ENCODE data around the gene GAB3.

GAB3 gene

DNA sequence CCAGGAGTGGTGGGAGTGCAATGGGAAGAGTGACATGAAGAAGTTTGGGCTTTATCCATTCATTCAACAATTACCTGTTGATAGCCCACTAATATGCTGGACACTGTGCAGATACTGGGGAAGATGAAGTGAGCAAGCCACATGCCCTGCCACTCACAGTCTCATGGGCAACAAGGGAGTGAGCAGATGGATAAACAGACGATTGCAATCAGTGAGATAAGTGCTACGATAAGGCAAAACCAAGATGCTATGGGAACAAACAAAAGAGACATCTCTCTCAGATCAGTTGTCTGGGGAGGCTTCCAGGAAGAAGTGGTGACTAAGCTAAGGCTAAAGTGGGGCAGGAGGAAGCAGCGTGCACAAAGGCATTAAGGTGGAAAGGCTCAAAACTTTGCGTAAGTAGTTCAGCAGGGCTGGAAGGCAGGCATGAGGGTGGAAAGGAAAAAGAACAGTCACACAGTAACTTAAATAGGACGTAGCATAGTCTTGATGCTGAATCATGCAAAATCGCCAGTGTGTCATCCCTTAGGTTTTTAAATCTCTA lies 31.7 kb downstream of the GAB3 start:
- WGBS (ENCODE audit: insufficient coverage, insufficient read length) = no CpG with 5 or more reads among the region's 6 CpGs
- Histone ChIP-seq H3K27me3 (ENCODE audit: control insufficient read depth, insufficient read depth, low read length) (no peaks in the 10 kb centered on the region), H3K4me1 (ENCODE audit: control insufficient read depth, insufficient read depth, low read length) (no peaks in the 10 kb centered on the region), H3K9me3 (ENCODE audit: control insufficient read depth, insufficient read depth, low read length) (no peaks in the 10 kb centered on the region), H3K36me3 (ENCODE audit: control insufficient read depth, insufficient read depth, low read length) (no peaks in the 10 kb centered on the region), H3K27ac (ENCODE audit: low read length) (no peak overlapping the region), H3K4me3 (ENCODE audit: low read length) (no peak overlapping the region)
- no peak for DNase-seq (ENCODE audit: low read depth, low spot score)

DNA sequence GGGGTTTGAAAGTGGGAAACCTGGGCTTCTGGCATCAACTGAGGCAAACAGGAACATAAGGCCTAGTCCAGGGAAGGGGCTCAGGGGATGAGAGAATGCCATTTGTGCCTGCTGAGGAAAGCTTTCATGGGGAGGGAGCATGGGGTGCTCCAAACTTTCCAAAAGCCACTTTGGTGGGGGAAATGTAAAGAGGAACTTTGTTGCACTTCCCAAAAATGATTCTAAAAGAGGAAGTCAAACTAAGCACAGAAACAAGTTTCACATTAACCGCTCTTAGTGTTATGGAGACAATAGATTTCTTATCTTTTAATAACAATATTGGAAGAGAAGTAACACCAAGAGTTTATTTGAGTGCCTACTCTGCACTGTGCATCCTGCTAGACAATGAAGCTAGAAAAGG lies 32.3 kb downstream of the GAB3 start:
- no CpG with 5 or more reads among the region's 1 CpG for WGBS (ENCODE audit: insufficient coverage, insufficient read length)
- Histone ChIP-seq H3K36me3 (ENCODE audit: control insufficient read depth, insufficient read depth, low read length) (no peaks in the 10 kb centered on the region), H3K4me1 (ENCODE audit: control insufficient read depth, insufficient read depth, low read length) (no peaks in the 10 kb centered on the region), H3K9me3 (ENCODE audit: control insufficient read depth, insufficient read depth, low read length) (no peaks in the 10 kb centered on the region), H3K4me3 (ENCODE audit: low read length) (no peak overlapping the region), H3K27ac (ENCODE audit: low read length) (no peak overlapping the region), H3K27me3 (ENCODE audit: control insufficient read depth, insufficient read depth, low read length) (no peaks in the 10 kb centered on the region)
- DNase-seq (ENCODE audit: low read depth, low spot score) = no peak

DNA sequence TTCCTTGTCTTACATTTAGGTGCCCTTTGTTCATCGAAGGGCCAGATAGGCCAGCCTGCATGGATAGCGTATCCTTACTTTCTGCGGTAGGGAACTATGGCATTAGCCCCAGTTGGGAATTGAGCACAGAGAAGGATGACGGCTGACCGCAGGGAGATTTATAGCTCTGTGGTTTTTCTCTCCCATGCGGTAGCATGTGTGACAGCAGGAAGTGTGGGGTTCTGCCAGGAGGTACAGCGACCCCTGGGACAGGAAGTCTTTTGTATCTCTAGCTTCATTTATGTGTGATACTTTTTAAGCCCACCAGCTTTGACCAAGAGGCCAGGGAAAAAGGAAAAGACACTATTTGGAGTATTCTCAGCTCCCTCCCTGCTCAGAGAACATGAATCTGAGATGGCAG lies 33.1 kb downstream of the GAB3 start:
- no peaks in the 10 kb centered on the region for H3K27me3 ChIP-seq (ENCODE audit: control insufficient read depth, insufficient read depth, low read length)
- no peaks in the 10 kb centered on the region for H3K36me3 ChIP-seq (ENCODE audit: control insufficient read depth, insufficient read depth, low read length)
- WGBS (ENCODE audit: insufficient coverage, insufficient read length) = no CpG with 5 or more reads among the region's 7 CpGs
- no peak overlapping the region for H3K4me3 ChIP-seq (ENCODE audit: low read length)
- H3K9me3 ChIP-seq (ENCODE audit: control insufficient read depth, insufficient read depth, low read length) = no peaks in the 10 kb centered on the region
- H3K27ac ChIP-seq (ENCODE audit: low read length) = no peak overlapping the region
- no peaks in the 10 kb centered on the region for H3K4me1 ChIP-seq (ENCODE audit: control insufficient read depth, insufficient read depth, low read length)
- no peak for DNase-seq (ENCODE audit: low read depth, low spot score)

DNA sequence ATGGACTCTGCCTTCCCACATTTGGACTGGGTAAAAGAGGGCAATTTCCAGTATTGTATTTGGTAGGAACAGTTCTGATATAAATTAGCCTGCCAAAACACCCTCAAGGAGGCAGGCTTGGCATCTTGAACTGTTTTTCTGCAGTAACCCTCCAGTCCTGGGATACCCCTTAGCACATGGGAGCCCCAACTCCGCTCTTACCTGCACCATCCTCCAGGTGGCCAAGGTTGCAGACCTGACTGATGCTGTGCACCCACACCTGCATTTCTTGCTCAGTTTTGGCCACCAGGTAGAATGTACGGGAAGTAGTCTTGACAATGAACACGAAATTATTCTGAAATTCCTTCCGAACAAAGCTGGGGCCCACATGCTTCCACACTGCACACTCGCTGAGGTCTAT lies 35.1 kb downstream of the GAB3 start:
- Histone ChIP-seq H3K27ac (ENCODE audit: low read length) (no peak overlapping the region), H3K4me3 (ENCODE audit: low read length) (no peak overlapping the region), H3K36me3 (ENCODE audit: control insufficient read depth, insufficient read depth, low read length) (no peaks in the 10 kb centered on the region), H3K9me3 (ENCODE audit: control insufficient read depth, insufficient read depth, low read length) (no peaks in the 10 kb centered on the region), H3K4me1 (ENCODE audit: control insufficient read depth, insufficient read depth, low read length) (no peaks in the 10 kb centered on the region), H3K27me3 (ENCODE audit: control insufficient read depth, insufficient read depth, low read length) (no peaks in the 10 kb centered on the region)
- no CpG with 5 or more reads among the region's 5 CpGs for WGBS (ENCODE audit: insufficient coverage, insufficient read length)
- no peak for DNase-seq (ENCODE audit: low read depth, low spot score)

DNA sequence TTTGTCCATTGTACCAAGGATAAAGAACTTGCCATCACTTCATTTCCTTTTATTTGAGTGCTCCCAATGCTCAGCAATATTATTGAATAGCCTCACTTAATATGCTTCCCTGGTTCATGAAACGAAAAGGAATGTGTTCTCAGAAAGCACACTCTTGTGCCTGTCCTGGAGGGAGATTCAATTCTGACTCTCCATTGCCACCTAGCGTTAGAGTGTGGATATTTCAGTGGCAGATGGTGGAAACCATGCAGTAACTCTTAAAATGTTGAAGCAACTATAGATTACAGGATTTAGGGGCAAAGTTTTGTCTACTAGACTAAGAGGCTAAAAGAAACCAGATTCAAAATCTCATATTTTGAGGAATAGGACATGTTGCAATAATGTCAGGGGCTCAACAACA lies 36.0 kb downstream of the GAB3 start:
- no CpG with 5 or more reads among the region's 2 CpGs for WGBS (ENCODE audit: insufficient coverage, insufficient read length)
- Histone ChIP-seq H3K4me1 (ENCODE audit: control insufficient read depth, insufficient read depth, low read length) (no peaks in the 10 kb centered on the region), H3K9me3 (ENCODE audit: control insufficient read depth, insufficient read depth, low read length) (no peaks in the 10 kb centered on the region), H3K4me3 (ENCODE audit: low read length) (no peak overlapping the region), H3K27ac (ENCODE audit: low read length) (no peak overlapping the region), H3K27me3 (ENCODE audit: control insufficient read depth, insufficient read depth, low read length) (no peaks in the 10 kb centered on the region), H3K36me3 (ENCODE audit: control insufficient read depth, insufficient read depth, low read length) (no peaks in the 10 kb centered on the region)
- peak; percentile 22 for DNase-seq (ENCODE audit: low read depth, low spot score)

DNA sequence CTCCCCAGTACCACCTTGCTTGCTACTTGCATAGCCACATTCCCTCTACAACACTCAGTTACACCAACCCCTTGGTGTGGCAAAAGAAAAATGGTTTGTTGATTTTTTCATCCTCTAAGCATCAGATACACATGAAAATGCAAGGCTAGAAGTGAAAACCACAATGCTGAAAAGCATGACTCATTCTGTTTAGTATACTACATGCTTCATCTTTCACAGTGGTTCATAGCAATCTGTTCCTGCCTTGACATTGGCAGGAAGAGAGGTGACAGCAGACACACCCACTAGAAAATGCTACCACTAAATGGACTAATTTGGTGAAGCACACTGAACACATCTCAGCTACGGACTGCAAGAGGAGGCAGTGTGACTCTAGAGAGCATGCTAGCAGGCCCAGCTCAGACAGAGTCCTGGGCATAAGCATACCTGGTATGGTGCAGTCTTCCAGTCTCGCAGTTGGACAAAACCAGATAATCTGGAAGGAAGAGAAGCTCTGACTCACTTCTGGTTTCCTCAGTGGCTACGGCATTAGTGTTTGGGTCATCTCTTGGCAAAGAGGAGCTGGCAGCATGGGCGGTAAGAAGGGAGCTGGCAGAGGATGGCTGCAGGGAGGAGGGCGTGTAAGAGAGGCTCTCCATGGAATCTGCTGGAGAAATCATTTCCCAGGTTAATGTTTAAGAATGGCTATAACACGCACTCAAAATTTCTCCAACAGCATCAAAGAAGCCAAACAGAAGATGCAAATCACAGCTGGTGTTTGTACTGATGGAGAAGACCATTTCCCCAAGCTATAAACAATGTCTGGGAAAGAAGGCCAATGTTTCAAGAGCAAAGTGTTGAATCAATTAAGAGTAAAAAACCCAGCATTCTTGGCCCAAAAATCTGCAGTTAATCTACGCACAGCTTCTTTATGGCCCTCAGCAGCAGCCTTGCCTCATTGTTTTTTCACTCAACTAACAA lies 37.8 kb downstream of the GAB3 start:
- no CpG with 5 or more reads among the region's 7 CpGs for WGBS (ENCODE audit: insufficient coverage, insufficient read length)
- Histone ChIP-seq H3K27me3 (ENCODE audit: control insufficient read depth, insufficient read depth, low read length) (no peaks in the 10 kb centered on the region), H3K4me3 (ENCODE audit: low read length) (no peak overlapping the region), H3K27ac (ENCODE audit: low read length) (no peak overlapping the region), H3K36me3 (ENCODE audit: control insufficient read depth, insufficient read depth, low read length) (no peaks in the 10 kb centered on the region), H3K9me3 (ENCODE audit: control insufficient read depth, insufficient read depth, low read length) (no peaks in the 10 kb centered on the region), H3K4me1 (ENCODE audit: control insufficient read depth, insufficient read depth, low read length) (no peaks in the 10 kb centered on the region)
- DNase-seq (ENCODE audit: low read depth, low spot score) = no peak

DNA sequence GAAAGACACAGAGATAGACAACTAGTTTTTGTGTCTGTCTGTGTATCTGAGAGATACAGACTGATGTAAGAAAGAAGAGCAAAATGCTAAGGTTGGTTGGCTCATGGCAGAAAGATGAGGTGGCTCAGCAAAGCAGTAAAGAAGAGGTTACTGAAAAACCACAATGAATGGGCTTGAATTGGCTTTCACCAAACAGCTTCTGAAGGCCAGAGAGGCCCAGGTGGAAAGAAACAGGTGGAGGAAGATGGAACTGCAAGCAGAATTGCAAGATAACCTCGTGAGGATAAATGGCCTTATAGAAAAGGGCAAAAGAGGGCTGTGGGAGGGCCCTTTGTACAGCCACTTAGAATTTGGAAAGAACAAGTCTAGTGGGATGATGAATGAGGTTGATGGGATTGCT lies 39.6 kb downstream of the GAB3 start:
- no CpG with 5 or more reads among the region's 1 CpG for WGBS (ENCODE audit: insufficient coverage, insufficient read length)
- Histone ChIP-seq H3K36me3 (ENCODE audit: control insufficient read depth, insufficient read depth, low read length) (no peaks in the 10 kb centered on the region), H3K9me3 (ENCODE audit: control insufficient read depth, insufficient read depth, low read length) (no peaks in the 10 kb centered on the region), H3K27ac (ENCODE audit: low read length) (no peak overlapping the region), H3K4me1 (ENCODE audit: control insufficient read depth, insufficient read depth, low read length) (no peaks in the 10 kb centered on the region), H3K27me3 (ENCODE audit: control insufficient read depth, insufficient read depth, low read length) (no peaks in the 10 kb centered on the region), H3K4me3 (ENCODE audit: low read length) (no peak overlapping the region)
- no peak for DNase-seq (ENCODE audit: low read depth, low spot score)

DNA sequence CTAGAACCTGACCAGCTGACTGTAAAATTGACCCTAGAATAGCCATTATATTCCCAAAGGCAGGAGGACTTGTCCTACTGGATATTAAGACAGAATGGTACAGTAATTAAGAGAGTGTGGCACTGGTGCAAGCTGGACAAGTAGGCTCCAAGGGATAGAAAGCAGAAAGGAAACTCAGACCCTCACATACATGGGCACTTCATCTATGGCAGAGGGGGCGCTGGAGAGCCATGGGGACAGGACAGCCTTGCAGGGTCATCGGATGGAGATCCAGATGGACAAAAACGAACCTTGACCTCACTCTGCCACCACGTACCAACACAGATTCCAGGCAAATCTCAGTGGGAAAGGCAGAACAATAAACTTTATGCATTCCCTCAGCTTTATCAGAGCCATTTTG lies 40.6 kb downstream of the GAB3 start:
- Histone ChIP-seq H3K27me3 (ENCODE audit: control insufficient read depth, insufficient read depth, low read length) (no peaks in the 10 kb centered on the region), H3K4me3 (ENCODE audit: low read length) (no peak overlapping the region), H3K9me3 (ENCODE audit: control insufficient read depth, insufficient read depth, low read length) (no peaks in the 10 kb centered on the region), H3K27ac (ENCODE audit: low read length) (no peak overlapping the region), H3K4me1 (ENCODE audit: control insufficient read depth, insufficient read depth, low read length) (no peaks in the 10 kb centered on the region), H3K36me3 (ENCODE audit: control insufficient read depth, insufficient read depth, low read length) (no peaks in the 10 kb centered on the region)
- no peak for DNase-seq (ENCODE audit: low read depth, low spot score)
- WGBS (ENCODE audit: insufficient coverage, insufficient read length) = no CpG with 5 or more reads among the region's 4 CpGs

DNA sequence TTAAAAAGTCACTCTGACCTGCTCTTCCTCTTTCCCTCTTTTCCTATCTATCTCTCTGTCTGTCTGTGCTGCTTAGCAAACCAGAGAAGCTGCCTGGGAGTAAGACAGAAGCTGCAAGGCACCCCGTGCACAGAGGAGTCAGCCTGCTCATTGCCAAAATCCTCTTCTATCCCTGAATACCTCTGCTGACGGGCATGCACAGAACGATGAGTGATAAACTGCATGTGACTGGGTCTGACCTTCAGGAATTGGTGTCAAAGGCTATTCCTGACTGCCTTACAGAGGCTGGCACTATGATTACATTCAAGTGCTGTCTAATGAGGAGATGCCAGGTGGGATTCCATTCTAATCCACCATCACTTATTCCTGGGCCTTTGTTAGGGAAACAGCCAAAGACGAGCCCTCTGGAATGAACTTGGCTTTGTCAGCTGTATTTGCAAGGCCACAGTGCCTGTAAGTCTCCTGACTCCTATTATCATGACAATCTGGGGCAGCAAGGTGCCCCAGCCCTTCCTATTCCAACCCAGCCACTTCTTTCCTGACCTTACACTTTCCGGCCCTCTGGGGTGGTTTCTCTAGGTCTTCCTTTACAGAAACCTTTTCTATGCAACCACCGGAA lies 52.1 kb downstream of the GAB3 start:
- no peaks in the 10 kb centered on the region for H3K27me3 ChIP-seq (ENCODE audit: control insufficient read depth, insufficient read depth, low read length)
- H3K4me3 ChIP-seq (ENCODE audit: low read length) = no peak overlapping the region
- no CpG with 5 or more reads among the region's 6 CpGs for WGBS (ENCODE audit: insufficient coverage, insufficient read length)
- DNase-seq (ENCODE audit: low read depth, low spot score) = peak; percentile 20
- no peaks in the 10 kb centered on the region; the same call in 1 of the 2 replicates for H3K4me1 ChIP-seq (ENCODE audit: control insufficient read depth, insufficient read depth, low read length)
- no peak overlapping the region for H3K27ac ChIP-seq (ENCODE audit: low read length)
- no peaks in the 10 kb centered on the region for H3K36me3 ChIP-seq (ENCODE audit: control insufficient read depth, insufficient read depth, low read length)
- H3K9me3 ChIP-seq (ENCODE audit: control insufficient read depth, insufficient read depth, low read length) = no peaks in the 10 kb centered on the region

DNA sequence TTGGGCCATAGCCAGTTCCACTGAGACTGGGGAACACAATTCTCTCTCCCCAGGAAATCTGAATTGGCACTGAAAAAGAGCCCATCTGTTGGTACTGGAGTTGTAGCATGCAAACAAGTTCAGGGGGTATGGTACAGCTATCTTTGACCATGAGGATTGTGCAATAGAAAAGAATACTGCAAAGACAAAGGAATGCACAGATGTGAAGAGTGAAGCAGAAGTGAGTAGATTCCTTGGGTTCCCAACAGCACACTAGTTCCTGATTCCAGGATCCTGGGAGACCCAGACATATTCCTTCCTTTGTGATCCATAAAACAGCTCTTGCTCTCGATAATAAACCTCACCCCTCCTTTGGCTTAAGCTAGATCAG lies 54.2 kb downstream of the GAB3 start:
- Histone ChIP-seq H3K27ac (ENCODE audit: low read length) (no peak overlapping the region), H3K9me3 (ENCODE audit: control insufficient read depth, insufficient read depth, low read length) (no peaks in the 10 kb centered on the region), H3K4me3 (ENCODE audit: low read length) (no peak overlapping the region), H3K4me1 (ENCODE audit: control insufficient read depth, insufficient read depth, low read length) (no peaks in the 10 kb centered on the region; the same call in 1 of the 2 replicates), H3K27me3 (ENCODE audit: control insufficient read depth, insufficient read depth, low read length) (no peaks in the 10 kb centered on the region), H3K36me3 (ENCODE audit: control insufficient read depth, insufficient read depth, low read length) (no peaks in the 10 kb centered on the region)
- no peak for DNase-seq (ENCODE audit: low read depth, low spot score)
- no CpG with 5 or more reads among the region's 1 CpG for whole genome bisulfite sequencing (ENCODE audit: insufficient coverage, insufficient read length)

Measured in iPS DF 6.9 (cell line).